Breast epithelium (tissue), 4 donors: ENCODE data around the gene DSCAML1. TPM values are rescaled to one million over a fixed set of nuclear protein-coding genes. Genes with fewer than 3 reads are reported as not detected.

Experiments used
- DNase-seq, 2 donors: peaks; one replicate each; pipeline ENCODE4 v3.0.0-alpha.2; 2019; ENCODE audit warnings: low spot score in 2 of 2
- H3K27ac ChIP-seq, 2 donors: fragments of 200-600 bp; sonication (generic) in 1 of 2; one replicate each; pipeline ENCODE4 v1.5.1; 2016 to 2019; ENCODE audit warnings: mild to moderate bottlenecking in 1 of 2
- H3K27me3 ChIP-seq, 2 donors: fragments of 200-600 bp; sonication (generic) in 1 of 2; one replicate each; pipeline versions ENCODE4 v1.5.1 to v1.6.0; 2017 to 2019; ENCODE audit warnings: control low read depth in 1 of 2, mild to moderate bottlenecking in 1 of 2
- H3K36me3 ChIP-seq: fragments of 200-600 bp; one replicate; pipeline ENCODE4 v1.5.1; 2019
- H3K4me1 ChIP-seq, 2 donors: fragments of 200-600 bp; sonication (generic); one replicate each; pipeline ENCODE4 v1.5.1; 2016 to 2019; ENCODE audit warnings: control low read depth in 1 of 2
- H3K4me3 ChIP-seq, 3 donors: fragments of 200-600 bp; sonication (generic); 1 replicate in 2 of 3; 2 replicates in 1 of 3; pipeline ENCODE4 v1.5.1; 2016 to 2019; ENCODE audit warnings: mild to moderate bottlenecking in 3 of 3, moderate library complexity in 2 of 3
- H3K9me3 ChIP-seq, 2 donors: fragments of 200-600 bp; sonication (generic) in 1 of 2; one replicate each; pipeline ENCODE4 v1.5.1; 2016 to 2019; ENCODE audit warnings: control low read depth in 1 of 2
- CTCF ChIP-seq, 3 donors: fragments of 450-650 bp; IDR thresholded peaks; one replicate each; pipeline ENCODE4 v1.5.1; 2016 to 2017; ENCODE audit warnings: antibody characterized with exemption in 3 of 3, mild to moderate bottlenecking in 3 of 3, moderate library complexity in 3 of 3
- POLR2A ChIP-seq: fragments of 450-650 bp; IDR thresholded peaks from one replicate; pipeline ENCODE4 v1.6.1; 2016; ENCODE audit warnings: antibody characterized with exemption, mild to moderate bottlenecking, moderate library complexity
- POLR2AphosphoS5 ChIP-seq, 3 donors: sonication (generic); formaldehyde crosslinking; IDR thresholded peaks; one replicate each; pipeline ENCODE4 v1.6.1; 2017; ENCODE audit warnings: antibody characterized with exemption in 3 of 3
- intact Hi-C: fragments of 100-400 bp; cut with DNase I; formaldehyde crosslinking; loops from one replicate; pipeline ENCODE4 v1.15.1; 2023; ENCODE audit warnings: low total_unique reads
- total RNA-seq, 3 donors: library from RNA; depleted of rRNA; stranded (reverse); fragments of >200 nt; gene quantifications; one replicate each; pipeline ENCODE4 v1.1.0, GENCODE V29; 2016

DSCAML1 gene
- total RNA-seq, 3 donors from 2014 or later, result 0.33 to 1.8 (median 0.64) TPM

GRCh38 chr11:117670924-117671323 is 126.1 kb downstream of the DSCAML1 start:
- TF ChIP-seq CTCF (IDR thresholded peaks at IDR 0.05), result no peak
- DNase-seq, result no peak

GRCh38 chr11:117670443-117670842 is 126.6 kb downstream of the DSCAML1 start:
- DNase-seq, result no peak
- Histone ChIP-seq H3K4me1 (no peaks in the 10 kb centered on the region), H3K9me3 (no peaks in the 10 kb centered on the region), H3K27ac (no peak overlapping the region), H3K36me3 (no peaks in the 10 kb centered on the region), H3K27me3 (no peaks in the 10 kb centered on the region), H3K4me3 (no peak overlapping the region)
- TF ChIP-seq POLR2AphosphoS5 (IDR thresholded peaks at IDR 0.05) (no peak), CTCF (IDR thresholded peaks at IDR 0.05) (no peak), POLR2A (no peak)
- intact Hi-C loops, result no loop called here

More at GRCh38 chr11:117670924-117671323, 126.1 kb downstream of the DSCAML1 start:
- Histone ChIP-seq H3K4me3 (no peak overlapping the region), H3K36me3 (no peaks in the 10 kb centered on the region), H3K27me3 (no peaks in the 10 kb centered on the region), H3K9me3 (no peaks in the 10 kb centered on the region), H3K27ac (no peak overlapping the region), H3K4me1 (no peaks in the 10 kb centered on the region)
- intact Hi-C loops, result no loop called here

- Histone ChIP-seq H3K36me3 (no peaks in the 10 kb centered on the region), H3K27me3 (no peaks in the 10 kb centered on the region), H3K9me3 (no peaks in the 10 kb centered on the region), H3K4me1 (no peaks in the 10 kb centered on the region), H3K4me3 (no peak overlapping the region), H3K27ac (no peak overlapping the region)
- TF ChIP-seq CTCF (IDR thresholded peaks at IDR 0.05), result no peak
- no peak for TF ChIP-seq POLR2A
- no peak for TF ChIP-seq POLR2AphosphoS5 (IDR thresholded peaks at IDR 0.05)
- DNase-seq, result no peak
- intact Hi-C loops, result loop anchor here (5.0 kb wide), 1 partner anchor 1018 kb away; no protein-coding TSS in a partner anchor
These were observed 127.4 kb downstream of the DSCAML1 start for GRCh38 chr11:117669616-117670015.

- DNase-seq, result no peak
- H3K36me3 ChIP-seq, result no peaks in the 10 kb centered on the region
- TF ChIP-seq POLR2AphosphoS5 (IDR thresholded peaks at IDR 0.05), result no peak
- TF ChIP-seq CTCF (IDR thresholded peaks at IDR 0.05), result no peak
- no peak for TF ChIP-seq POLR2A
- H3K27me3 ChIP-seq, result no peaks in the 10 kb centered on the region
- intact Hi-C loops, result loop anchor here (5.0 kb wide), 1 partner anchor 1018 kb away; no protein-coding TSS in a partner anchor
- no peak overlapping the region for H3K4me3 ChIP-seq
- no peaks in the 10 kb centered on the region for H3K4me1 ChIP-seq
- H3K9me3 ChIP-seq, result no peaks in the 10 kb centered on the region
- no peak overlapping the region for H3K27ac ChIP-seq
These were observed 128.0 kb downstream of the DSCAML1 start for GRCh38 chr11:117669062-117669461.

- no peaks in the 10 kb centered on the region for H3K36me3 ChIP-seq
- no peaks in the 10 kb centered on the region for H3K27me3 ChIP-seq
- TF ChIP-seq POLR2A (no peak), CTCF (IDR thresholded peaks at IDR 0.05) (no peak), POLR2AphosphoS5 (IDR thresholded peaks at IDR 0.05) (no peak)
- H3K27ac ChIP-seq, result no peak overlapping the region
- H3K9me3 ChIP-seq, result no peaks in the 10 kb centered on the region
- no peak overlapping the region for H3K4me3 ChIP-seq
- no peaks in the 10 kb centered on the region for H3K4me1 ChIP-seq
- intact Hi-C loops, result loop anchor here (5.0 kb wide), 1 partner anchor 1019 kb away; no protein-coding TSS in a partner anchor
- DNase-seq, result no peak
These were observed 128.7 kb downstream of the DSCAML1 start for GRCh38 chr11:117668321-117668751.
